ENCODE results near the gene TPCN2.

DNA sequence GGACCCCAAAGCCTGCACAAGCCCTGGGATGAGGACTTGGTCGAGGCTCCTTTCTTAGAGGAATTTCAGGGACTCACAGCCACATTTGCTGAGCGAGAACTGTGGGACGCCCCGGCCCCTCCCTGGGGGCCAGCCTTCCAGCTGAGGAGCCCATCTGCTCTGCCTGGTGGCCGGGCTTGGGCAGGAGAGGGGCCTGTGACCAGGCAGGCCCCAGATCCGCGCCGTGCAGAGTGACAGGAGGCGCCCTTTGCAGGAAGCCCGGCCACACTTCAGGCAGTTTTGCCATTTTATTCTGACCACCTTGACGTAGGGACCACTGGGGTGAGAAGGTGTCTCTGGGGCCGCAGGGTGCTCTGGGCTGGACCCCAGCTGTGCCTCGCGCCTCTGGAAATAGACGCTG, 35.6 kb downstream of the TPCN2 start:
- TF ChIP-seq EZH2 (IDR thresholded peaks at IDR 0.05) (no peak), POLR2AphosphoS5 (IDR thresholded peaks at IDR 0.05; ENCODE audit: borderline replicate concordance, low read depth, low read length) (no peak)
